Activated naive CD8-positive, alpha-beta T cell treated with anti-CD3 and anti-CD28 coated beads for 36 hours (primary cell): Measurements from ENCODE around the gene ATP4B. TPM values are rescaled to one million over a fixed set of nuclear protein-coding genes. Genes with fewer than 3 reads are reported as not detected.
A peak's percentile ranks its signal among the peaks of the same experiment; 100 is the strongest.

Experiments
- DNase-seq: peaks from one replicate; pipeline ENCODE4 v3.0.0; 2021
- H3K27ac Mint-ChIP-seq: one replicate; pipeline ENCODE4 v1.8.0; 2022; ENCODE audit warnings: mild to moderate bottlenecking, moderate library complexity, mixed read lengths
- H3K27me3 Mint-ChIP-seq: one replicate; pipeline ENCODE4 v1.8.0; 2022; ENCODE audit warnings: mild to moderate bottlenecking, mixed read lengths
- H3K36me3 Mint-ChIP-seq: one replicate; pipeline ENCODE4 v1.8.0; 2021; ENCODE audit warnings: mild to moderate bottlenecking, mixed read lengths
- H3K4me1 Mint-ChIP-seq: one replicate; pipeline ENCODE4 v1.8.0; 2021; ENCODE audit warnings: mixed read lengths
- H3K4me3 Mint-ChIP-seq: one replicate; pipeline ENCODE4 v1.8.0; 2022; ENCODE audit warnings: mild to moderate bottlenecking, moderate library complexity, mixed read lengths
- H3K9me3 Mint-ChIP-seq: one replicate; pipeline ENCODE4 v1.8.0; 2022; ENCODE audit warnings: mixed read lengths
- total RNA-seq, 2 experiments: library from RNA; stranded (reverse); gene quantifications; one replicate each; pipeline ENCODE4 v1.2.3, GENCODE V29; 2021

Gene ATP4B
- total RNA-seq: not detected

- Mint-ChIP-seq H3K27me3 (no peaks in the 10 kb centered on the region), H3K27ac (no peak within 1 kb of the TSS)
- no peak for DNase-seq
Observed at GRCh38 chr13:113657851-113658741, at the start of gene ATP4B. TSS of gene ATP4B (minus strand) at chr13:113658198. CDS start at chr13:113658144, 54 bp downstream.

GRCh38 chr13:113672002-113672651, 14.1 kb upstream of the ATP4B start:
- Mint-ChIP-seq H3K4me1 (no peaks in the 10 kb centered on the region), H3K4me3 (no peak overlapping the region), H3K9me3 (no peaks in the 10 kb centered on the region), H3K36me3 (no peaks in the 10 kb centered on the region), H3K27ac (peak overlapping the region; percentile 1), H3K27me3 (no peaks in the 10 kb centered on the region)
- DNase-seq: no peak

More at GRCh38 chr13:113657851-113658741, at the start of gene ATP4B:
- Mint-ChIP-seq H3K4me1 (peaks cover 7% of the 10 kb centered on the region), H3K9me3 (peaks cover 13% of the 10 kb centered on the region), H3K36me3 (no peaks in the 10 kb centered on the region), H3K4me3 (no peak within 1 kb of the TSS)

- no peak overlapping the region for H3K27ac Mint-ChIP-seq
- no peak for DNase-seq
- H3K4me3 Mint-ChIP-seq: no peak overlapping the region
- no peaks in the 10 kb centered on the region for H3K4me1 Mint-ChIP-seq
- H3K27me3 Mint-ChIP-seq: no peaks in the 10 kb centered on the region
- no peaks in the 10 kb centered on the region for H3K9me3 Mint-ChIP-seq
- H3K36me3 Mint-ChIP-seq: no peaks in the 10 kb centered on the region
Observed at GRCh38 chr13:113671066-113672001, 13.3 kb upstream of the ATP4B start.

- DNase-seq: no peak
- Mint-ChIP-seq H3K9me3 (no peaks in the 10 kb centered on the region), H3K27ac (no peak overlapping the region), H3K27me3 (no peaks in the 10 kb centered on the region), H3K36me3 (no peaks in the 10 kb centered on the region), H3K4me1 (no peaks in the 10 kb centered on the region), H3K4me3 (no peak overlapping the region)
Observed at GRCh38 chr13:113670541-113670940, 12.5 kb upstream of the ATP4B start.

GRCh38 chr13:113669755-113670341, 11.8 kb upstream of the ATP4B start:
- Mint-ChIP-seq H3K36me3 (no peaks in the 10 kb centered on the region), H3K4me1 (no peaks in the 10 kb centered on the region), H3K27me3 (no peaks in the 10 kb centered on the region), H3K27ac (no peak overlapping the region), H3K9me3 (no peaks in the 10 kb centered on the region), H3K4me3 (no peak overlapping the region)
- no peak for DNase-seq

GRCh38 chr13:113669231-113669754, 11.3 kb upstream of the ATP4B start:
- Mint-ChIP-seq H3K4me3 (no peak overlapping the region), H3K27ac (no peak overlapping the region), H3K4me1 (no peaks in the 10 kb centered on the region), H3K27me3 (no peaks in the 10 kb centered on the region), H3K9me3 (no peaks in the 10 kb centered on the region), H3K36me3 (no peaks in the 10 kb centered on the region)
- DNase-seq: no peak

- Mint-ChIP-seq H3K9me3 (no peaks in the 10 kb centered on the region), H3K27ac (no peak overlapping the region), H3K4me1 (no peaks in the 10 kb centered on the region), H3K36me3 (no peaks in the 10 kb centered on the region), H3K27me3 (no peaks in the 10 kb centered on the region), H3K4me3 (no peak overlapping the region)
- no peak for DNase-seq
Observed at GRCh38 chr13:113668491-113668971, 10.5 kb upstream of the ATP4B start.

- no peaks in the 10 kb centered on the region for H3K36me3 Mint-ChIP-seq
- H3K9me3 Mint-ChIP-seq: no peaks in the 10 kb centered on the region
- no peaks in the 10 kb centered on the region for H3K27me3 Mint-ChIP-seq
- no peak overlapping the region for H3K27ac Mint-ChIP-seq
- DNase-seq: no peak
- no peaks in the 10 kb centered on the region for H3K4me1 Mint-ChIP-seq
- H3K4me3 Mint-ChIP-seq: no peak overlapping the region
Observed at GRCh38 chr13:113667771-113668490, 9.9 kb upstream of the ATP4B start.

- Mint-ChIP-seq H3K27ac (no peak within 1 kb of the TSS), H3K4me1 (no peaks in the 10 kb centered on the region), H3K9me3 (no peaks in the 10 kb centered on the region), H3K4me3 (no peak within 1 kb of the TSS), H3K36me3 (no peaks in the 10 kb centered on the region), H3K27me3 (no peaks in the 10 kb centered on the region)
- DNase-seq: no peak
Observed at GRCh38 chr13:113666951-113667701, 9.1 kb upstream of the ATP4B start, which contains the start of gene GRK1. TSS of gene GRK1 (plus strand) at chr13:113667219. CDS start at chr13:113667387, 168 bp downstream.

- DNase-seq: no peak
- no peaks in the 10 kb centered on the region for H3K4me1 Mint-ChIP-seq
- H3K4me3 Mint-ChIP-seq: no peak overlapping the region
- H3K27ac Mint-ChIP-seq: no peak overlapping the region
- H3K36me3 Mint-ChIP-seq: no peaks in the 10 kb centered on the region
- H3K27me3 Mint-ChIP-seq: no peaks in the 10 kb centered on the region
- peaks cover 6% of the 10 kb centered on the region for H3K9me3 Mint-ChIP-seq
Observed at GRCh38 chr13:113666329-113666670, 8.3 kb upstream of the ATP4B start.

GRCh38 chr13:113665597-113666328, 7.8 kb upstream of the ATP4B start:
- Mint-ChIP-seq H3K4me1 (no peaks in the 10 kb centered on the region), H3K36me3 (no peaks in the 10 kb centered on the region), H3K27me3 (no peaks in the 10 kb centered on the region), H3K9me3 (peaks cover 12% of the 10 kb centered on the region), H3K27ac (no peak overlapping the region), H3K4me3 (no peak overlapping the region)
- DNase-seq: no peak

GRCh38 chr13:113664751-113665596, 7.0 kb upstream of the ATP4B start:
- no peak overlapping the region for H3K27ac Mint-ChIP-seq
- H3K27me3 Mint-ChIP-seq: no peaks in the 10 kb centered on the region
- H3K36me3 Mint-ChIP-seq: no peaks in the 10 kb centered on the region
- peaks cover 13% of the 10 kb centered on the region for H3K9me3 Mint-ChIP-seq
- H3K4me1 Mint-ChIP-seq: no peaks in the 10 kb centered on the region
- no peak overlapping the region for H3K4me3 Mint-ChIP-seq
- DNase-seq: no peak
